K562 (cell line): ENCODE results near the gene DEGS2. TPM values are rescaled to one million over a fixed set of nuclear protein-coding genes. Genes with fewer than 3 reads are reported as not detected.

Source experiments
- ATF1 ChIP-seq, 2 experiments: fragments of 450-650 bp in 1 of 2; IDR thresholded peaks; 2 replicates each; pipeline ENCODE4 v1.6.1; 2016; ENCODE audit warnings: missing compliant biosample characterization in 1 of 2, missing genetic modification characterization in 1 of 2
- BCLAF1 ChIP-seq, 2 experiments: fragments of 450-650 bp in 1 of 2; IDR thresholded peaks; 2 replicates each; pipeline ENCODE4 v1.6.1; 2011 to 2017; ENCODE audit warnings: low read depth in 2 of 2, antibody characterized with exemption in 1 of 2, borderline replicate concordance in 1 of 2, low read length in 1 of 2, mild to moderate bottlenecking in 1 of 2, mixed read lengths in 1 of 2; ENCODE audit not compliant: control insufficient read depth in 1 of 2
- CHD2 ChIP-seq: IDR thresholded peaks from 2 replicates; pipeline ENCODE4 v1.6.1; 2011; ENCODE audit warnings: low read depth, low read length
- E2F6 ChIP-seq, 2 experiments: IDR thresholded peaks; 2 replicates each; pipeline ENCODE4 v1.6.1; 2011; ENCODE audit warnings: borderline replicate concordance in 1 of 2, control low read depth in 1 of 2, low read depth in 1 of 2, low read length in 1 of 2, mild to moderate bottlenecking in 1 of 2, mixed read lengths in 1 of 2, moderate library complexity in 1 of 2; ENCODE audit not compliant: insufficient read depth in 1 of 2, insufficient read length in 1 of 2, poor library complexity in 1 of 2, severe bottlenecking in 1 of 2; ENCODE audit errors: extremely low read depth in 1 of 2
- EGR1 ChIP-seq: fragments of 450-650 bp; conservative IDR thresholded peaks from 2 replicates; pipeline ENCODE4 v1.6.1; 2017; ENCODE audit warnings: mild to moderate bottlenecking
- ESRRA ChIP-seq: fragments of 450-650 bp; IDR thresholded peaks from 2 replicates; pipeline ENCODE4 v1.6.1; 2014; ENCODE audit warnings: low read depth, mild to moderate bottlenecking, moderate library complexity, borderline replicate concordance
- HIVEP1 ChIP-seq: fragments of 250-450 bp; sonication (Bioruptor Pico); IDR thresholded peaks from 2 replicates; pipeline ENCODE4 v1.4.0; 2020; ENCODE audit warnings: mild to moderate bottlenecking
- HMGN3 ChIP-seq: IDR thresholded peaks from 2 replicates; pipeline ENCODE4 v1.6.1; 2011; ENCODE audit warnings: borderline replicate concordance, low read depth, mild to moderate bottlenecking, mixed read lengths, low read length; ENCODE audit not compliant: insufficient read length; ENCODE audit errors: extremely low read depth
- MXI1 ChIP-seq: IDR thresholded peaks from 2 replicates; pipeline ENCODE4 v1.6.1; 2011; ENCODE audit warnings: low read depth, mild to moderate bottlenecking, improper control_type of control experiment, low read length
- NEUROD1 ChIP-seq: fragments of 150-350 bp; IDR thresholded peaks from 2 replicates; pipeline ENCODE4 v1.6.1; 2014; ENCODE audit warnings: borderline replicate concordance, low read length, low read depth; ENCODE audit not compliant: partially characterized antibody
- PHF21A ChIP-seq: fragments of 450-650 bp; IDR thresholded peaks from 2 replicates; pipeline ENCODE4 v1.6.1; 2017; ENCODE audit warnings: low read depth, borderline replicate concordance
- PTBP1 ChIP-seq: fragments of 200-400 bp; formaldehyde crosslinking; IDR thresholded peaks from 2 replicates; pipeline ENCODE4 v1.6.1; 2017; ENCODE audit warnings: low read depth, low read length
- RFX1 ChIP-seq: fragments of 450-650 bp; IDR thresholded peaks from 2 replicates; pipeline ENCODE4 v1.6.1; 2016; ENCODE audit warnings: mild to moderate bottlenecking, moderate library complexity
- SMAD4 ChIP-seq: fragments of 250-450 bp; sonication (Bioruptor Pico); conservative IDR thresholded peaks from 2 replicates; pipeline ENCODE4 v1.8.0; 2021; ENCODE audit warnings: inconsistent platforms, mild to moderate bottlenecking, moderate library complexity
- U2AF2 ChIP-seq: fragments of 200-400 bp; formaldehyde crosslinking; optimal IDR thresholded peaks from 2 replicates; pipeline ENCODE3; 2017; ENCODE audit warnings: low read depth, mild to moderate bottlenecking, low read length
- WHSC1 ChIP-seq: IDR thresholded peaks from one replicate; pipeline ENCODE4 v1.6.1; 2012; ENCODE audit warnings: low read length, control low read depth, inconsistent platforms
- ZBTB11 ChIP-seq, 3 experiments: fragments of 200-800 bp in 1 of 3; fragments of 250-450 bp in 1 of 3; fragments of 450-650 bp in 1 of 3; sonication (Bioruptor Pico) in 1 of 3; sonication (Bioruptor generic) in 1 of 3; formaldehyde crosslinking in 1 of 3; IDR thresholded peaks; 2 replicates each; pipeline versions ENCODE4 v1.6.1 to v1.8.0; 2016 to 2022; ENCODE audit warnings: mild to moderate bottlenecking in 2 of 3, missing genetic modification characterization in 2 of 3, missing compliant biosample characterization in 1 of 3, moderate library complexity in 1 of 3
- ZNF644 ChIP-seq: fragments of 200-800 bp; sonication (Bioruptor generic); IDR thresholded peaks from 2 replicates; pipeline ENCODE4 v1.6.1; 2016; ENCODE audit warnings: low read depth, missing genetic modification characterization, missing compliant biosample characterization
- ZNF780A ChIP-seq: fragments of 250-450 bp; sonication (Bioruptor Pico); IDR thresholded peaks from 2 replicates; pipeline ENCODE4 v1.5.0; 2021; ENCODE audit warnings: mild to moderate bottlenecking
- ZNF785 ChIP-seq: fragments of 250-450 bp; sonication (Bioruptor Pico); IDR thresholded peaks from 2 replicates; pipeline ENCODE4 v1.4.0; 2020; ENCODE audit warnings: mild to moderate bottlenecking
- polyA plus RNA-seq, 8 experiments: library from polyadenylated mRNA; depleted of rRNA in 4 of 8; stranded (reverse) in 5 of 8; unstranded in 3 of 8; fragments of >200 nt; fragmentation: Nextera tagmentation in 2 of 8; fragmentation: Illumina TruSeq in 1 of 8; extraction: Ambion mirVana in 2 of 8; extraction: Trizol in 1 of 8; gene quantifications; 2 replicates each; pipeline versions ENCODE4 v1.2.1 to v1.2.3, GENCODE V29; 2011 to 2014; ENCODE audit warnings: inconsistent platforms in 1 of 8, missing spikeins in 1 of 8
- total RNA-seq, 7 experiments: library from RNA; depleted of rRNA in 6 of 7; stranded (reverse); fragments of >200 nt in 6 of 7; fragmentation: Illumina TruSeq in 2 of 7; extraction: Trizol in 2 of 7; gene quantifications; 2 replicates each; pipeline versions ENCODE4 v1.2.1 to v1.2.3, GENCODE V29; 2011 to 2021; ENCODE audit warnings: low replicate concordance in 1 of 7

Gene DEGS2
- total and polyA plus RNA-seq, 9 of the 15 experiments (the other 6 are each of a cell fraction or from before 2014, with no cell fraction given) = 0.22 to 2.9 (median 0.70) TPM

DNA sequence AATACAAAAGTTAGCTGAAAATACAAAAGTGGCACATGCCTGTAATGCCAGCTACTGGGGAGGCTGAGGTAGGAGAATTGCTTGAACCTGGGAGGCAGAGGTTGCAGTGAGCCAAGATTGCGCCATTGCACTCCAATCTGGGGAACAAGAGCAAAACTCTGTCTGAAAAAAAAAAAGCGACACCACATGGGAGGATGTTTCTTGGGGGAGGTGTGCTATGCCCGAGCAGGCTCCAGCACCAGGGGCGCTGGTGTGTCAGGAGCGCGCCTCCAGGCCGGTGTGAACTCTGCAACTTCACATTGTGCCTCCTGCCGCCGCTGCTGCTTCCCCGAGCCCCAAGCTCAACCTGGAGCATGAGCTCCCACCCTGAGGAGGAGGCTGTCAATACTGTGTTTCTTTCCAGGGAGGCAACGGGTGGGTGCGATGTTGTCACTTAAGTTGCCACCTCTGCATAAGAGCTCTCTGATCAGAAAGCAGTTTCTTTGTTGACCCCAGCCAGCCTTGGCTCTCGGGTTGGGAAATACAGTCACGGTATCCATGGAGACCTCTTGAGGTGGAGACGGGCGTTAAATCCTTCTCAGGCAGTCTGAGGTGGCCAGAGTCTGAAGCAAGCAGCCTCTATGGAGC is 18.9 kb downstream of the DEGS2 start (continued):
- TF ChIP-seq PHF21A = no peak
- no peak for TF ChIP-seq CHD2
- no peak for TF ChIP-seq WHSC1
- TF ChIP-seq ESRRA = no peak
- TF ChIP-seq EGR1 = peak; percentile 25; the same call in 1 of the 2 replicates
- no peak for TF ChIP-seq U2AF2
- no peak for TF ChIP-seq NEUROD1
- TF ChIP-seq SMAD4 (CRISPR knock-in tag) = peak; percentile 31
- TF ChIP-seq RFX1 = peak; percentile 80; the same call in 1 of the 2 replicates
- no peak for TF ChIP-seq ATF1 (CRISPR knock-in tag; IDR thresholded peaks at IDR 0.05)
- TF ChIP-seq ATF1 (tag; IDR thresholded peaks at IDR 0.05) = peak; percentile 41; the same call in 1 of the 2 replicates
- TF ChIP-seq ZNF780A (CRISPR knock-in tag) = no peak
- no peak for TF ChIP-seq ZNF644 (tag)
- no peak for TF ChIP-seq HIVEP1 (CRISPR knock-in tag)
- no peak for TF ChIP-seq ZBTB11 (CRISPR knock-in tag; IDR thresholded peaks at IDR 0.05)
- TF ChIP-seq E2F6 (IDR thresholded peaks at IDR 0.05; ENCODE audit: borderline replicate concordance in 1 of 2, extremely low read depth in 1 of 2, insufficient read depth in 1 of 2, insufficient read length in 1 of 2, low read depth in 1 of 2, low read length in 1 of 2, poor library complexity in 1 of 2, severe bottlenecking in 1 of 2) = peak in 1 of 2 experiments; percentile 72
- TF ChIP-seq MXI1 = no peak
- TF ChIP-seq ZNF785 (CRISPR knock-in tag) = no peak
- no peak for TF ChIP-seq BCLAF1 (IDR thresholded peaks at IDR 0.05; ENCODE audit: borderline replicate concordance in 1 of 2, control insufficient read depth in 1 of 2, low read depth in 2 of 2, low read length in 1 of 2)
- no peak for TF ChIP-seq PTBP1
- TF ChIP-seq HMGN3 = peak; percentile 37
